ENCODE results near the gene BTBD9. TPM values are rescaled to one million over a fixed set of nuclear protein-coding genes. Genes with fewer than 3 reads are reported as not detected.

BTBD9 gene
- total RNA-seq, 1 experiment from 2014 or later: 4.3 TPM

DNA sequence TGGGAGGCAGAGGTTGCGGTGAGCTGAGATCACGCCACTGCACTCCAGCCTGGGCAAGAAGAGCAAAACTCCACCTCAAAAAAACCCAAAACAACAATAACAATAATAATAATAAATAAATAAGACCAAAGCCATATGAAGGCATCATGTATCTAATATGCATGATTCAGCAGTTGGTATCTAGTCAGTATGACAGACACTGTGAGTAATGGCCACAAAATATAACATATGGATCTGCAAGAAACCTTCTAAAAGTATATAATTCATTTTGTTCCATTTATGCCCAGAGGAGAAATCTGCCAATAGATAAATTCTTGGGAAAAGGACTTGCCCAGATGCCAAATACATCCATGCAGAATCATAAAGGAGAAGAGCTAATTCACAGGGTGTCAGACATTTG is 252.3 kb downstream of the BTBD9 start:
- ATAC-seq: no peak

DNA sequence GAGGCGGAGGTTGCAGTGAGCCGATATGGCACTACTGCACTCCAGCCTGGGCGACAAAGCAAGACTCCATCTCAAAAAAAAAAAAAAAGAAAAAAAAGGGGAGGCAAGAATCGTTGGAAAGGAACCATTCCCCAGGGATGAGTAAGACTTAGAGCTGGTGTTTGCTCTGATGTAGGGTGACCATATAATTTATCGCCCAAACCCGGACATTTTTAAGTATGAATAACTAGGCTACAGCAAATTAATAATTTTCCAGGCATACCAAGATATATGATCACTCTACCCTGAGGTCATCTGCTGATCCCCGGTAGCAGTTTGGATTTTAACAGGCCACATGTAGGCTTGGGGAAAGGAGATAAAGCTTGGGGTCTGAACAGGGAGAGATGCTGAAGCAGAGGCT is 260.9 kb downstream of the BTBD9 start:
- BruUV-seq (replicated peaks): no TSS peak

More for the DNA sequence above, 252.3 kb downstream of the BTBD9 start:
- intact Hi-C loops (cut with micrococcal nuclease): no loop called here
- Histone ChIP-seq H2AFZ (ENCODE audit: low read length) (no peak overlapping the region), H3K4me2 (ENCODE audit: low read length) (no peak overlapping the region), H3K4me1 (ENCODE audit: insufficient read depth, low read length) (peaks cover 17% of the 10 kb centered on the region), H3K27ac (ENCODE audit: low read length) (no peak overlapping the region), H4K20me1 (ENCODE audit: low read length) (no peaks in the 10 kb centered on the region), H3K9me3 (ENCODE audit: low read length) (no peaks in the 10 kb centered on the region), H3F3A (ENCODE audit: low read length, unreplicated experiment) (no peaks in the 10 kb centered on the region), H3K36me3 (ENCODE audit: low read depth, low read length) (no peaks in the 10 kb centered on the region), H3K9ac (ENCODE audit: low read length) (no peak overlapping the region), H3K9me2 (replicated peaks; ENCODE audit: low read length) (no peaks in the 10 kb centered on the region), H3K27me3 (ENCODE audit: low read length) (no peaks in the 10 kb centered on the region), H3K79me2 (ENCODE audit: low read length) (no peaks in the 10 kb centered on the region), H3K4me3 (ENCODE audit: low read length) (no peak overlapping the region)
- BruUV-seq (replicated peaks): no TSS peak
- no peak for DNase-seq
- ChIA-PET CTCF (no interaction called here), POLR2A (ENCODE audit: unreplicated experiment) (no interaction called here)
- TF ChIP-seq EZH2 (IDR thresholded peaks at IDR 0.05; ENCODE audit: low read length, unreplicated experiment): no peak
- TF ChIP-seq EZH2phosphoT487 (IDR thresholded peaks at IDR 0.05; ENCODE audit: borderline replicate concordance, low read length): no peak
- TF ChIP-seq, protein P1, sequence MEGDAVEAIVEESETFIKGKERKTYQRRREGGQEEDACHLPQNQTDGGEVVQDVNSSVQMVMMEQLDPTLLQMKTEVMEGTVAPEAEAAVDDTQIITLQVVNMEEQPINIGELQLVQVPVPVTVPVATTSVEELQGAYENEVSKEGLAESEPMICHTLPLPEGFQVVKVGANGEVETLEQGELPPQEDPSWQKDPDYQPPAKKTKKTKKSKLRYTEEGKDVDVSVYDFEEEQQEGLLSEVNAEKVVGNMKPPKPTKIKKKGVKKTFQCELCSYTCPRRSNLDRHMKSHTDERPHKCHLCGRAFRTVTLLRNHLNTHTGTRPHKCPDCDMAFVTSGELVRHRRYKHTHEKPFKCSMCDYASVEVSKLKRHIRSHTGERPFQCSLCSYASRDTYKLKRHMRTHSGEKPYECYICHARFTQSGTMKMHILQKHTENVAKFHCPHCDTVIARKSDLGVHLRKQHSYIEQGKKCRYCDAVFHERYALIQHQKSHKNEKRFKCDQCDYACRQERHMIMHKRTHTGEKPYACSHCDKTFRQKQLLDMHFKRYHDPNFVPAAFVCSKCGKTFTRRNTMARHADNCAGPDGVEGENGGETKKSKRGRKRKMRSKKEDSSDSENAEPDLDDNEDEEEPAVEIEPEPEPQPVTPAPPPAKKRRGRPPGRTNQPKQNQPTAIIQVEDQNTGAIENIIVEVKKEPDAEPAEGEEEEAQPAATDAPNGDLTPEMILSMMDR (conservative IDR thresholded peaks at IDR 0.05; ENCODE audit: low read depth, low read length): no peak

DNA sequence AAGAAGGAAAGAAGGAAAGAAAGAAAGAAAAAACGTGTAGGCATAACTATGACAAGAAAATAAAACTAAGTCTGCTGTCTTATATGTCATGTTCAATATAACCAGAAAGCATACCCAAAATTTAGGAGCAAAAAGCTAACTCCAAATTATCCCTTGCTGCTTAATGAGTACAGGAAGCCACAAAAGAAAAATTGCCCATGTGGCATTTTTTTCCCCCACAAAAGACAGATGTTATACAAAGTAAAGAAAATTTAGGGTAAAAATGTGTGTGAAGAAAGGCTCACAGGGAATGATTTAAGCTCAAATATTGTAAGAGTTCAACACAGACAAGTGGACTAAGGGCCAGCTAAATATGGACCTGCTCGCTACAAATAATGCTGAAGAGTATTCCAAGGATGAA is 263.8 kb downstream of the BTBD9 start:
- H3F3A ChIP-seq (ENCODE audit: low read length, unreplicated experiment): no peaks in the 10 kb centered on the region
- H3K4me3 ChIP-seq (ENCODE audit: low read length): no peak overlapping the region
- H3K9me2 ChIP-seq (replicated peaks; ENCODE audit: low read length): no peaks in the 10 kb centered on the region
- H3K9me3 ChIP-seq (ENCODE audit: low read length): no peaks in the 10 kb centered on the region
- H3K79me2 ChIP-seq (ENCODE audit: low read length): no peaks in the 10 kb centered on the region
- H3K27ac ChIP-seq (ENCODE audit: low read length): no peak overlapping the region
- TF ChIP-seq, protein P1 (conservative IDR thresholded peaks at IDR 0.05; ENCODE audit: low read depth, low read length): no peak
- TF ChIP-seq EZH2 (IDR thresholded peaks at IDR 0.05; ENCODE audit: low read length, unreplicated experiment) (no peak), EZH2phosphoT487 (IDR thresholded peaks at IDR 0.05; ENCODE audit: borderline replicate concordance, low read length) (no peak)
- ATAC-seq (no peak), DNase-seq (no peak)
- H3K4me2 ChIP-seq (ENCODE audit: low read length): no peak overlapping the region
- no peaks in the 10 kb centered on the region for H3K27me3 ChIP-seq (ENCODE audit: low read length)
- intact Hi-C loops (cut with micrococcal nuclease): no loop called here
- CTCF ChIA-PET: no interaction called here
- POLR2A ChIA-PET (ENCODE audit: unreplicated experiment): no interaction called here
- H3K9ac ChIP-seq (ENCODE audit: low read length): no peak overlapping the region
- peaks cover 17% of the 10 kb centered on the region for H3K4me1 ChIP-seq (ENCODE audit: insufficient read depth, low read length)
- H4K20me1 ChIP-seq (ENCODE audit: low read length): no peaks in the 10 kb centered on the region
- no peaks in the 10 kb centered on the region for H3K36me3 ChIP-seq (ENCODE audit: low read depth, low read length)
- BruUV-seq (replicated peaks): no TSS peak
- no peak overlapping the region for H2AFZ ChIP-seq (ENCODE audit: low read length)

More for the DNA sequence above, 260.9 kb downstream of the BTBD9 start:
- no peak for TF ChIP-seq EZH2phosphoT487 (IDR thresholded peaks at IDR 0.05; ENCODE audit: borderline replicate concordance, low read length)
- TF ChIP-seq EZH2 (IDR thresholded peaks at IDR 0.05; ENCODE audit: low read length, unreplicated experiment): no peak
- TF ChIP-seq, protein P1 (conservative IDR thresholded peaks at IDR 0.05; ENCODE audit: low read depth, low read length): no peak
- Histone ChIP-seq H3F3A (ENCODE audit: low read length, unreplicated experiment) (no peaks in the 10 kb centered on the region), H4K20me1 (ENCODE audit: low read length) (no peaks in the 10 kb centered on the region), H3K79me2 (ENCODE audit: low read length) (no peaks in the 10 kb centered on the region), H3K9me2 (replicated peaks; ENCODE audit: low read length) (no peaks in the 10 kb centered on the region), H3K4me2 (ENCODE audit: low read length) (0 out of 2 replicates have a peak overlapping the region, but pooled peaks have one; percentile 10), H3K9ac (ENCODE audit: low read length) (no peak overlapping the region), H2AFZ (ENCODE audit: low read length) (0 out of 2 replicates have a peak overlapping the region, but pooled peaks have one; percentile 33), H3K4me1 (ENCODE audit: insufficient read depth, low read length) (peaks cover 6% of the 10 kb centered on the region), H3K4me3 (ENCODE audit: low read length) (no peak overlapping the region), H3K27ac (ENCODE audit: low read length) (no peak overlapping the region), H3K9me3 (ENCODE audit: low read length) (no peaks in the 10 kb centered on the region), H3K27me3 (ENCODE audit: low read length) (no peaks in the 10 kb centered on the region), H3K36me3 (ENCODE audit: low read depth, low read length) (no peaks in the 10 kb centered on the region)
- peak; percentile 61 for ATAC-seq
- ChIA-PET POLR2A (ENCODE audit: unreplicated experiment) (no interaction called here), CTCF (no interaction called here)
- intact Hi-C loops (cut with micrococcal nuclease): no loop called here
- DNase-seq: peak; percentile 64

Measured in PC-3 (cell line).